GM21723 (cell line): ENCODE data around the gene DEPDC4.
A peak's percentile ranks its signal among the peaks of the same experiment; 100 is the strongest.
"Not testable (repeated sequence)": the region's sequence is repeated elsewhere in the genome, so short reads cannot be mapped to it uniquely, and the experiment has no call there.

Experiments used
- ATAC-seq: cut with Tn5 transposase; IDR thresholded peaks from one replicate; pipeline ENCODE4 v1.9.1; 2021; ENCODE audit warnings: mild to moderate bottlenecking, moderate library complexity; ENCODE audit not compliant: unreplicated experiment

The DEPDC4 gene

DNA sequence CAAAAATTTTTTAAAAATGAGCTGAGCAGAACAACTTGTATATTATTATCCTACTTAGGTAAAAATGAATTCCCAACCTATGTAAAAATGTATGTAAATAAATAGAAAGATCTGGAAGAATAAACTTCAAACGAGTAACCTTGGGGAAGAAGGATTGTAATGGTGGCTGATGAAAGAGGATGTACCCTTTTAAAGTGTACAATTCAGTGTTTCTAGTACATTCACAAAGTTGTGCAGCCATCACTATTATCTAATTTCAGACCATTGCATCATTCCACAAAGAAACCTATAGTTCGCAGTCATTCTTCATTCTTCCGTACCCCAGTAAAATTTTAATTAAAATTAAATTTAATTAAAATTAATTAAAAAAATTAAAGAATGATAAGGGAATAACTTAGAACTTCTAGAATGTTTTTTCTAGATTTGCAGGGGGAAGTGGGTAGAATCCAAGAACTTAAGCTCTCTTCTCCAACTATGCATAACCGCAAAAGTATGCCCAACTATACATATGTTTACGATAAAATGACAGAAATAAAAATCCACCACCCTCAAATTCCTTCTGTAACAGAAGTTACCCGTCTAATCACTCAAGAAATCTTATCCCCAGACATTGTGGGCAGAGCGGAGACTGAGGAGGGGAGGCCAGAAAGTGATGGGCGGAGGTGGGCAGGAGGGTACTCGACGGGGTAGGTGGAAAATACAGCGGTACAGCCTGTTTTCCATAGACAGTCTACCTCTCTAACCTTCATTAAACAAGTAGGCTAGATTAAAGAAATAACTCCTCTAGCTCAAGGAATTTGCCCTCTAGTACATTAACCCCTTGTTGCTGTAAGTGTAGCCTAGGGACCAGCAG, 921 bp downstream of the DEPDC4 start:
- peak; percentile 8 for ATAC-seq

GRCh38 chr12:100265107-100265506, 1.8 kb downstream of the DEPDC4 start:
- not testable (repeated sequence) for ATAC-seq

GRCh38 chr12:100263131-100263530, 3.7 kb downstream of the DEPDC4 start:
- no peak for ATAC-seq

DNA sequence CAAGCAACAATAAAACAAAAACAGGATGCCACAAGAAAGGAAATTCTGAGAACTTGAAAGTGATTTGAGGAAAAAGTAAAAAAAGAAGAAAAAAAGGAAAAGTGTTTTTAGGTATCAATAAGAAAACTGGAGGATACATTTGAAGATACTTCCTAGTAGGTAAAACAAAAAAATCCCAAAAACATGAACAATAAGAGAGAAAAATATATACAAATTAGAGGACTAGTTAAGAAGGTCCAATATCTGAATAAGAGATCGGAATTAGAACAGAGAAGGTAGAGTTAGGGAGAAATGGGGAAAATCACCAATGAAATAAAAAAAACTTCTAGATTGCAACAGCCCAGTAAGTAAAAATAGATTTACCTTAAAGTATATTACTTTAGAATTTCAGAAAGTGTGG, 8.8 kb downstream of the DEPDC4 start:
- no peak for ATAC-seq

- ATAC-seq, result no peak
These were observed 12.0 kb downstream of the DEPDC4 start for GRCh38 chr12:100254876-100255275.

GRCh38 chr12:100253437-100253836, 13.4 kb downstream of the DEPDC4 start:
- no peak for ATAC-seq

GRCh38 chr12:100251917-100252316, 15.0 kb downstream of the DEPDC4 start:
- no peak for ATAC-seq

- no peak for ATAC-seq
These were observed 16.9 kb downstream of the DEPDC4 start for GRCh38 chr12:100249941-100250340.

DNA sequence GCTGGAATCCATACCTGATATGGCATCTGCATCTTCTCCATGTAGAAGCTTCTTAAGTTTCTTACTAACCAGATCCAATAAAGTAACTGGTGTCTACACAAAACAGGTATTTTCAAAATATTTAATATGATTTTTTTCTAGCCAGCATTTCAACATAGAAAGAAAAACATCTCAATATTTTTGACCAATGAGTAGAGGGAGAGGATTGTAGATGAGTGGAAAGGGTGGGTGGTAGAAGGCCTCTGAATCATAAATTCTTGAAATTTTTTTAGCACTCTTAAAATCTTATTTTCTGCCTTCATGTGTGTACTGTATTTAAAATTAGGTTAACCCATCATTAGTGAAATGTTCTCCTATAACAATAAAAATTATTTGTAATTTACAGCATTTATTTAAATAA, 18.0 kb downstream of the DEPDC4 start:
- ATAC-seq, result no peak

- no peak for ATAC-seq
These were observed 19.1 kb downstream of the DEPDC4 start for GRCh38 chr12:100247765-100248164.

DNA sequence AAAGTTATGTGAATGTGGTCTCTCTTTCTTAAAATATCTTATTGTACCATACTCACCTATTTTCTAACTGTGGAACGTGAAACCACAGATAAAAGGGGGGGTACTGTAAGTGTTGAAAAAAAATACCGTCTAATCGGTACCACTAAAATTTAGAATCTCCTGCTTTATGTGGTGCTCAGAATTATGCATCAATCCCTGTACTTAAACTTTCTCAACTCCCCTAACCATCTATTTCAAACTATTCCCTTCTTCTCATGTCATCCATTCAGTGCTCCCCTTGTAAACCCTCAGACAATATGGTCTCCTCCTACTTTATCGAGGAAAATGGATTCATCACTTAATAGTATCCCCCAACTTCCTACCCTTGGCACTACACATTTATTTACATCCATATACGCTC, 23.7 kb downstream of the DEPDC4 start:
- no peak for ATAC-seq

DNA sequence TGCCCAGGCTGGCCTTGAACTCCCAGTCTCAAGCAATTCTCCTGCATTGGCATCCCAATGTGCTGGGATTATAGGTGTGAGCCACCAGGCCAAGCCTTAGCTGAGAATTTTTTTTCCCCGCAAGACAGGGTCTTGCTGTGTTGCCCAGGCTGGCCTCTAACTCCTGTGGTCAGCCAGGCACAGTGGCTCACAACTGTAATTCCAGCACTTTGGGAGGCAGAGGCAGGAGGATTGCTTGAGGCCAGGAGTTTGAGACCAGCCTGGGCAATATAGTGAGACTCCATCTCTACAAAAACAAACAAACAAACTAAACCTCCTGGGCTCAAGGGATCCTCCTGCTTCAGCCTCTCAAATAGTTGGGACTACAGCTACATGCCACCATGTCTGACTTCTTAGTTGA, 27.3 kb downstream of the DEPDC4 start:
- no peak for ATAC-seq

GRCh38 chr12:100238801-100239200, 28.1 kb downstream of the DEPDC4 start:
- no peak for ATAC-seq

DNA sequence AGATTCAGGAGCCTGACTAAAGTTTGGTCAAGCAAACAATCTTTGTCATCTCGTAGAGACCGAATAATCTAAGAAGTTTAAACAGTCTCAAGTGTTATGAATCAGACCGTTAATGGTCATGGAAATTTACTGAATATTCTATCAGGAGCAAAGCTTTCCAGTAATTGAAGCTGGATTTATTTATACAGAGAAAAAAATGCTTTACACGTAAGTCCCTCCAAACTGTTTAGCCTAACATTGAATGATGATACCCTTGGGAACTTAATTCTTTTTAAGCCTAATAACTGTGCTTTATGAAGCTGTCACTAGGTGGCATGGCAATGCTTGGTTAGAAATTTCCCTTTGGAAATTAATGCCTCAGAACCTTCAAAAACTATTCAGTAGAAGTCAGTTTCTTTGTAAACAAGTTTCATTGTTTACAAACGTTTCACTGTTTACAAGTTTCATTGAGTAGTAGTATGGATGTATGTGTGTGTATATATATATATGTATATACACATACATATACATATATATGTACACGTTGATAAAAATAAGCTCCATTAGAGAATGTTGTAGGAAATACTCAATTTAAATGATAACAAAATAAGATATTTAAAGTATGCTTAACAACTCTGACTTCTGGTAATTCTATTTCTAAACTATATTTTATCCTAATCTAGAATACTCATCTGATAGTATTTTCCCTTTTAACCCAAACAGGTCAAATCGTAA, 32.1 kb downstream of the DEPDC4 start:
- ATAC-seq, result peak; percentile 62

- ATAC-seq, result no peak
These were observed 32.7 kb downstream of the DEPDC4 start for GRCh38 chr12:100234166-100234565.

DNA sequence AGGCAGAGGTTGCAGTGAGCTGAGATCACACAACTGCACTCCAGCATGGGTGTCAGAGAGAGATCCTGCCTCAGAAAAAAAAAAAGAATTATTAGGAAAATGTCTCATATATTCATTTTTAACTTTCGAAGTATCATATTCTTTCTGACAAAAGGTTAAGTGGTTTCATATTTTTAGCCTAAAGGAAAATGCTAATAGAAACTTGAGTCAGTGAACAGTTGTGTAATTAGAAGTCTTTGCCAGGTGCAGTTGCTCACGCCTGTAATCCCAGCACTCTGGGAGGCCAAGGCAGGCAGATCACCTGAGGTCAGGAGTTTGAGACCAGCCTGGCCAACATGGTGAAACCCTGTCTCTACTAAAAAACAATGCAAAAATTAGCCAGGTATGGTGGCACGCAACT, 35.0 kb downstream of the DEPDC4 start:
- not testable (repeated sequence) for ATAC-seq

DNA sequence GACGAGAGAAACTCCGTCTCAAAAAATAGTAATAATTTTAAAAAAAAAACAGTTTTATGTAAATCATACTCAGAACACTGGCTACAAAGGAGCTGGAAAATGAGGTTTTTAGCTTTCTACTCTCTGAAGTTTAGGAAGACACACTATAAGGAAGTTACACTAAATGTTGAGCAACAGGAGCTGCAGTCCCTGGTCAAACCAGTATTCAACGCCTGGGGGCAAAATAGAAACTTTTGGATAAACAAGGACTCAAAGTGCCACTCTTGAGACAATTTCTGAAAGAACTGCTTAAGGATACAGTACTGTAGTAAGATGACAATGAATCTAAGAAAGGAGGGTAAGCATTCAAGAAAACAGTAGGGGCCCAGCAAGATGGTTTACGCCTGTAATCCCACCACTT, 37.0 kb downstream of the DEPDC4 start:
- no peak for ATAC-seq

GRCh38 chr12:100229036-100229635, 37.7 kb downstream of the DEPDC4 start:
- no peak for ATAC-seq

- ATAC-seq, result no peak
These were observed 41.4 kb downstream of the DEPDC4 start for GRCh38 chr12:100225491-100225890.

GRCh38 chr12:100222173-100222572, 44.7 kb downstream of the DEPDC4 start:
- not testable (repeated sequence) for ATAC-seq

- ATAC-seq, result no peak
These were observed 45.4 kb downstream of the DEPDC4 start for GRCh38 chr12:100221523-100221922.
